ENCODE data around the gene PLXDC2. TPM values are rescaled to one million over a fixed set of nuclear protein-coding genes. Genes with fewer than 3 reads are reported as not detected.

PLXDC2 gene
- total RNA-seq, 1 experiment from 2014 or later, result not detected

DNA sequence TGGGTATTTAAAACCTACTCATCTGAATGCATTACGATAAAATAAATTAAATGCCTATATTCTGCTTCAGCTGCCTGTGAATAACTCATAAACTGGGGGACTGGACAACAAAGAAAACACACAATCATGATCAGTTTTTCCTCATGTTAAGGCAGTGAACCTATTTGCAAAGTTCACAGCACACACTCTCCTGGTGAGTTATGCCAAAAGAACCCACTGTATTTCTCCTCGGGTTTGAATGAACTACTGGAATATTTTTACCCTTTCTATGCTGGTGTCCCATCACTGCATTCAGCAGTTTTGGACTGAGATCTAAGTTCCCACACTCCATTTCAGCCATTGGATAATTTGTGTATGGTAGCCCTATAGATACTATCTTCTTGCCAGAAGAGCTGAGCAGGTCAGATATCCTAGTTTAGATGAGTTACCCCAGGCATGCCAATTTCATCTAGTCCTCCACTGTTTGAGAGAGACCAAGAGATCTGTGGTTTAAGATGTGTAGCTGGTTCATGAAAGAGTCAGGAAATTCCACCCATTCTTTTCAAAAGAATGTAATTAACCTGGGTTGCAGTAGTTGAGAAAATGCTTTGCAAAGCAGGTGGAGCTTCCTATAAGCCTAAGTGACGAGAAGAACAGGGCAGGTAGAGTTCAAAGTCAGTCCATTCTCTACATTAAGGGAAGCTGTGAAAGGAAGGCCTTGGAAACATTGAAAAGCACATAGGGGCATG, 101.7 kb downstream of the PLXDC2 start:
- BruUV-seq (replicated peaks), result no TSS peak
- Mint-ChIP-seq H3K4me1 (ENCODE audit: low read depth, unreplicated experiment) (no peaks in the 10 kb centered on the region), H3K9me3 (ENCODE audit: low read depth, unreplicated experiment) (peaks cover 5% of the 10 kb centered on the region), H3K4me3 (ENCODE audit: low read depth, unreplicated experiment) (no peak overlapping the region), H3K36me3 (ENCODE audit: insufficient read depth, unreplicated experiment) (no peaks in the 10 kb centered on the region), H3K27me3 (ENCODE audit: unreplicated experiment) (no peaks in the 10 kb centered on the region), H3K27ac (ENCODE audit: unreplicated experiment) (no peak overlapping the region)
- intact Hi-C loops (cut with micrococcal nuclease; ENCODE audit: unreplicated experiment), result no loop called here
- CTCF ChIA-PET, result no interaction called here
- TF ChIP-seq, protein P1, sequence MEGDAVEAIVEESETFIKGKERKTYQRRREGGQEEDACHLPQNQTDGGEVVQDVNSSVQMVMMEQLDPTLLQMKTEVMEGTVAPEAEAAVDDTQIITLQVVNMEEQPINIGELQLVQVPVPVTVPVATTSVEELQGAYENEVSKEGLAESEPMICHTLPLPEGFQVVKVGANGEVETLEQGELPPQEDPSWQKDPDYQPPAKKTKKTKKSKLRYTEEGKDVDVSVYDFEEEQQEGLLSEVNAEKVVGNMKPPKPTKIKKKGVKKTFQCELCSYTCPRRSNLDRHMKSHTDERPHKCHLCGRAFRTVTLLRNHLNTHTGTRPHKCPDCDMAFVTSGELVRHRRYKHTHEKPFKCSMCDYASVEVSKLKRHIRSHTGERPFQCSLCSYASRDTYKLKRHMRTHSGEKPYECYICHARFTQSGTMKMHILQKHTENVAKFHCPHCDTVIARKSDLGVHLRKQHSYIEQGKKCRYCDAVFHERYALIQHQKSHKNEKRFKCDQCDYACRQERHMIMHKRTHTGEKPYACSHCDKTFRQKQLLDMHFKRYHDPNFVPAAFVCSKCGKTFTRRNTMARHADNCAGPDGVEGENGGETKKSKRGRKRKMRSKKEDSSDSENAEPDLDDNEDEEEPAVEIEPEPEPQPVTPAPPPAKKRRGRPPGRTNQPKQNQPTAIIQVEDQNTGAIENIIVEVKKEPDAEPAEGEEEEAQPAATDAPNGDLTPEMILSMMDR (IDR thresholded peaks at IDR 0.05; ENCODE audit: unreplicated experiment), result no peak
- no peak for DNase-seq

DNA sequence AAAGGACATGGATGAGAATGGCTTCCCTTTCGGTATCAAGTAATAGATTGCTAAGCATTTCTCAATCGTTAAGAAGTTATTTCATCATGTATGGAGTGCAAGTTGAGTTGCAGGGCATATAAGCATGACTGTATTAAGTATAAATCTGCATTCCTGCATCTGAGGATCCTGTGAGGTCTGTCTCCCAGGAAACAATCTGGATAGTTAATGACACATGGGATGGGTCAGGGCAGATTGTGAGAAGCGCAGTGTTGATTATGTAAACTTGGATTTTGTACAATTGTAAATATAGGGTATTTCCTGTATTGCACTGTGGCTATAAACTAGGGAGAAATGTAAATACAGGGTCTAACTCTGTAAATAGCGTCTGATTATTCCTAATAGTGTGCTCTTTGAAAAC, 102.6 kb downstream of the PLXDC2 start:
- H3K27ac Mint-ChIP-seq (ENCODE audit: unreplicated experiment), result no peak overlapping the region
- H3K4me1 Mint-ChIP-seq (ENCODE audit: low read depth, unreplicated experiment), result no peaks in the 10 kb centered on the region
- H3K4me3 Mint-ChIP-seq (ENCODE audit: low read depth, unreplicated experiment), result no peak overlapping the region
- BruUV-seq (replicated peaks), result no TSS peak
- intact Hi-C loops (cut with micrococcal nuclease; ENCODE audit: unreplicated experiment), result no loop called here
- CTCF ChIA-PET, result no interaction called here
- DNase-seq, result no peak
- no peaks in the 10 kb centered on the region for H3K27me3 Mint-ChIP-seq (ENCODE audit: unreplicated experiment)
- peaks cover 5% of the 10 kb centered on the region for H3K9me3 Mint-ChIP-seq (ENCODE audit: low read depth, unreplicated experiment)
- TF ChIP-seq, protein P1 (IDR thresholded peaks at IDR 0.05; ENCODE audit: unreplicated experiment), result no peak
- H3K36me3 Mint-ChIP-seq (ENCODE audit: insufficient read depth, unreplicated experiment), result no peaks in the 10 kb centered on the region

DNA sequence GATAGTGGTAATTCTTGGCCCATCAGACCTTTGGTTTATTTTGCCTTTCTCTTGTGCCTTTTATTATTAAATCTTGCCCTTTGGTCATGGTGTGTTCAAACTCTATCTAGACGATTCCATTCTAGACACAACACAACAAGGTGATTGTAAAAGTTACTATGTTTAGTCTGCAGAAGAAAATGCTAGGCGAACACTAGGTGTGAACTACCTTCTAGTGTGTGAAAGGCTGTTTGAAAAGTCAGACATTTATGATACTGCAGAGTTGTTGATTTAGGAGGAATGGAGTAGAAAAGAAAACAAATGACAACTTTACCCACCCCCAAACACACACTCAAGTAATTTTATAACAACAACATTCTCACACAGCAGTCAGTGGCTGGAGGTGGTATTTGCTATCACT, 103.4 kb downstream of the PLXDC2 start:
- CTCF ChIA-PET, result no interaction called here
- peaks cover 5% of the 10 kb centered on the region for H3K9me3 Mint-ChIP-seq (ENCODE audit: low read depth, unreplicated experiment)
- H3K27ac Mint-ChIP-seq (ENCODE audit: unreplicated experiment), result no peak overlapping the region
- TF ChIP-seq, protein P1 (IDR thresholded peaks at IDR 0.05; ENCODE audit: unreplicated experiment), result no peak
- intact Hi-C loops (cut with micrococcal nuclease; ENCODE audit: unreplicated experiment), result no loop called here
- H3K27me3 Mint-ChIP-seq (ENCODE audit: unreplicated experiment), result no peaks in the 10 kb centered on the region
- H3K36me3 Mint-ChIP-seq (ENCODE audit: insufficient read depth, unreplicated experiment), result no peaks in the 10 kb centered on the region
- BruUV-seq (replicated peaks), result no TSS peak
- H3K4me3 Mint-ChIP-seq (ENCODE audit: low read depth, unreplicated experiment), result no peak overlapping the region
- no peaks in the 10 kb centered on the region for H3K4me1 Mint-ChIP-seq (ENCODE audit: low read depth, unreplicated experiment)
- DNase-seq, result no peak

DNA sequence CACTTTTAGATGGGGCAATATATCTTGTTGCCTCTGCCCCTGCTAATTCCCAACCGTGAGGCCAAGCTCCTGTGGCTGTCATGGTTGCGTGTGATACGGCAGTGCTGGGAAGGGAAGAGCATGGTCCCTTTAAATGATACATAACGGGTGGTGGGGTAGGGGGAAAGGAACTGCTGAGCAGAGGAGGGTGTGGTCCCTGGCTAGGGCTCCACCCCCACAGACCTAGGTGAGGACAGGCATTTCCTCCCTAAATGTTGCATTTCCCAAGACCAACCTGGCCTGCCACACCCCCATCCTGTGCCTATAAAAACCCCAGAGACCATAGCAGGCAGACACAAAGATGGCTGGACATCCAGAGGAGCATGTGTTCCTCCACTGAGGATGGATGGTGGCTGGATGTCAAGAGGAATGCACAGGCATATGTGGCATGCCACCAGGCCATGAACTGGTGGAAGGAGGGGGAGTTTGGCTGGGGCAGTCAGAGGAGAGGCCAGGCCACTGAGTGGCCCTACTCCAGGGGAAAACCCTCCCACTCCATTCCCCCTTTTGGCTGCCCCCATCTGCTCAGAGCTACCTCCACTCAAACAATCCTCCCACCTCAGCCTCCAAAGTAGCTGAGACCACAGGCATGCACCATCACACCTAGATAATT, 104.0 kb downstream of the PLXDC2 start:
- Mint-ChIP-seq H3K9me3 (ENCODE audit: low read depth, unreplicated experiment) (peaks cover 3% of the 10 kb centered on the region), H3K27me3 (ENCODE audit: unreplicated experiment) (no peaks in the 10 kb centered on the region), H3K36me3 (ENCODE audit: insufficient read depth, unreplicated experiment) (no peaks in the 10 kb centered on the region), H3K4me3 (ENCODE audit: low read depth, unreplicated experiment) (no peak overlapping the region), H3K4me1 (ENCODE audit: low read depth, unreplicated experiment) (no peaks in the 10 kb centered on the region), H3K27ac (ENCODE audit: unreplicated experiment) (no peak overlapping the region)
- TF ChIP-seq, protein P1 (IDR thresholded peaks at IDR 0.05; ENCODE audit: unreplicated experiment), result no peak
- CTCF ChIA-PET, result no interaction called here
- BruUV-seq (replicated peaks), result no TSS peak
- intact Hi-C loops (cut with micrococcal nuclease; ENCODE audit: unreplicated experiment), result no loop called here
- no peak for DNase-seq

Measured in Calu3 (cell line).